Caco-2 (cell line): ENCODE data around the gene MAP4K4. TPM values are rescaled to one million over a fixed set of nuclear protein-coding genes. Genes with fewer than 3 reads are reported as not detected.

Source experiments
- BruUV-seq: library from RNA; stranded (reverse); fragments of 400-500 nt; replicated peaks from 2 replicates; lab custom pipeline; 2021; lab: Mats Ljungman, UMichigan
- CTCF ChIA-PET: fragments of 300-600 bp; sonication (Branson Sonifier 250); formaldehyde crosslinking; loops from one replicate; lab custom pipeline; 2022; ENCODE audit warnings: antibody characterized with exemption; lab: Charles Lee
- POLR2A ChIA-PET: fragments of 300-600 bp; sonication (Branson Sonifier 250); formaldehyde crosslinking; loops from one replicate; lab custom pipeline; 2022; ENCODE audit warnings: antibody characterized with exemption; lab: Charles Lee
- DNase-seq, 2 experiments: peaks; one replicate each; pipeline versions ENCODE4 v3.0.0 to v3.0.0-alpha.2; 2020 to 2022
- H3K27me3 ChIP-seq: replicated peaks from 2 replicates; pipeline ENCODE4 v1.6.0; 2011; ENCODE audit warnings: low read length; ENCODE audit not compliant: control insufficient read depth, insufficient read depth
- H3K36me3 ChIP-seq: 2 replicates; pipeline ENCODE4 v1.5.1; 2011; ENCODE audit warnings: low read length; ENCODE audit not compliant: control insufficient read depth, insufficient read depth
- H3K4me1 ChIP-seq: fragments of 250-450 bp; sonication (Bioruptor Pico); 2 replicates; pipeline ENCODE4 v1.5.1; 2020; ENCODE audit warnings: mild to moderate bottlenecking
- H3K4me3 ChIP-seq: 2 replicates; pipeline ENCODE4 v1.5.1; 2011; ENCODE audit warnings: low read depth, mild to moderate bottlenecking, control low read depth, low read length
- H3K9me3 ChIP-seq: fragments of 250-450 bp; sonication (Bioruptor Pico); 2 replicates; pipeline ENCODE4 v1.5.1; 2020; ENCODE audit warnings: mild to moderate bottlenecking, moderate library complexity
- H3K27ac Mint-ChIP-seq: one replicate; pipeline ENCODE4 v1.8.0; 2022; ENCODE audit warnings: mixed read lengths; ENCODE audit not compliant: unreplicated experiment
- H3K27me3 Mint-ChIP-seq: one replicate; pipeline ENCODE4 v1.8.0; 2022; ENCODE audit warnings: mixed read lengths; ENCODE audit not compliant: insufficient read depth, unreplicated experiment
- H3K36me3 Mint-ChIP-seq: one replicate; pipeline ENCODE4 v1.8.0; 2022; ENCODE audit warnings: mild to moderate bottlenecking, mixed read lengths; ENCODE audit not compliant: insufficient read depth, unreplicated experiment
- H3K4me1 Mint-ChIP-seq: one replicate; pipeline ENCODE4 v1.8.0; 2022; ENCODE audit warnings: low read depth, mixed read lengths; ENCODE audit not compliant: unreplicated experiment
- H3K4me3 Mint-ChIP-seq: one replicate; pipeline ENCODE4 v1.8.0; 2022; ENCODE audit warnings: mild to moderate bottlenecking, moderate library complexity, mixed read lengths; ENCODE audit not compliant: unreplicated experiment
- H3K9me3 Mint-ChIP-seq: one replicate; pipeline ENCODE4 v1.8.0; 2022; ENCODE audit warnings: mixed read lengths; ENCODE audit not compliant: unreplicated experiment
- intact Hi-C: fragments of 100-400 bp; cut with micrococcal nuclease; formaldehyde crosslinking; loops from one replicate; pipeline ENCODE4 v1.10.0; 2022; ENCODE audit not compliant: unreplicated experiment
- total RNA-seq: library from RNA; stranded (reverse); gene quantifications from 2 replicates; pipeline ENCODE4 v1.2.3, GENCODE V29; 2022
- TF ChIP-seq, protein P1 (sequence below), 2 experiments: fragments of 200-600 bp in 1 of 2; IDR thresholded peaks; 1 replicate in 1 of 2; 2 replicates in 1 of 2; pipeline versions ENCODE4 v1.5.1 to v1.8.0; 2011 to 2022; ENCODE audit warnings: antibody characterized with exemption in 1 of 2, control low read depth in 1 of 2, inconsistent platforms in 1 of 2, low read depth in 1 of 2, low read length in 1 of 2, mild to moderate bottlenecking in 1 of 2, moderate library complexity in 1 of 2; ENCODE audit not compliant: insufficient read depth in 1 of 2, severe bottlenecking in 1 of 2, unreplicated experiment in 1 of 2

Gene MAP4K4
- total RNA-seq, 1 experiment from 2014 or later = 257 TPM

DNA sequence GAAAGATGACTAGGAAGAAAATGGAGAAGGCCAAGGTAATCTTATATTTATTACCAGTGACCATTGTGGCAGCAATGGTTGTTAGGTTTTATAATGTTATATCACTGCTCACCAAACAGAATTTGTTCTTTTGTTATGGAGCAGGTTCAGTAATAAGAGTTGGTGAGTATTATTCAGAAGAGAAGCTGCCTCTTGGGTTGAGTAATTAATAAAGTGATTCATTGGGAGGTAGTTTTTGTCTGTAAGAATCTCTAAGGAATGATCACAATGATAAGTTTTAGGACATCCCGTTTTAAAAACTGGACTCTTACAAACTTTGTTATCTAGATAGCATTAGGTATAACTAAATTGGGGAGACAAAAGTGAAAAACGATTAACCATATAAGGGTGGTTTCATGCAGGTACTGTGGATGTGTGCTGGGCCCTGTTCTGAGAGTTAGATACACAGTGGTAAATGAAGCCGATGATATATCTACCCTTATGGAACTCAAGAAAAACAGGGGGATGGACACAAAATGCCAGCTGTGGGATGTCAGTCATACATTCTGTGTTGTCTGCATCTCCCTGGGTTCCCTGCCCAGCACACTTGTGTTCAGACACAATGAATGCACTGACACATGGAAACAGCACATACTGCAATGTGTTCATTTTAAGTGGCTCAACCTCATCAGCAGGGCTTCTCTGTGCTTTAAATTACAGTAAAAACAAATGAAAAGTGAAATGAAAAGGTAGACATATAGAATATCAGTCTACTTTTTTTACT lies 7.5 kb downstream of the MAP4K4 start:
- peaks cover 54% of the 10 kb centered on the region for H3K4me1 Mint-ChIP-seq
- no TSS peak for BruUV-seq
- no peak overlapping the region for H3K4me3 Mint-ChIP-seq
- Histone ChIP-seq H3K36me3 (no peaks in the 10 kb centered on the region; the same call in 1 of the 2 replicates), H3K4me1 (peaks cover 29% of the 10 kb centered on the region), H3K4me3 (no peak overlapping the region), H3K27me3 (no peaks in the 10 kb centered on the region), H3K9me3 (no peaks in the 10 kb centered on the region)
- ChIA-PET POLR2A (no interaction called here), CTCF (no interaction called here)
- intact Hi-C loops = no loop called here
- no peaks in the 10 kb centered on the region for H3K27me3 Mint-ChIP-seq
- TF ChIP-seq, protein P1, sequence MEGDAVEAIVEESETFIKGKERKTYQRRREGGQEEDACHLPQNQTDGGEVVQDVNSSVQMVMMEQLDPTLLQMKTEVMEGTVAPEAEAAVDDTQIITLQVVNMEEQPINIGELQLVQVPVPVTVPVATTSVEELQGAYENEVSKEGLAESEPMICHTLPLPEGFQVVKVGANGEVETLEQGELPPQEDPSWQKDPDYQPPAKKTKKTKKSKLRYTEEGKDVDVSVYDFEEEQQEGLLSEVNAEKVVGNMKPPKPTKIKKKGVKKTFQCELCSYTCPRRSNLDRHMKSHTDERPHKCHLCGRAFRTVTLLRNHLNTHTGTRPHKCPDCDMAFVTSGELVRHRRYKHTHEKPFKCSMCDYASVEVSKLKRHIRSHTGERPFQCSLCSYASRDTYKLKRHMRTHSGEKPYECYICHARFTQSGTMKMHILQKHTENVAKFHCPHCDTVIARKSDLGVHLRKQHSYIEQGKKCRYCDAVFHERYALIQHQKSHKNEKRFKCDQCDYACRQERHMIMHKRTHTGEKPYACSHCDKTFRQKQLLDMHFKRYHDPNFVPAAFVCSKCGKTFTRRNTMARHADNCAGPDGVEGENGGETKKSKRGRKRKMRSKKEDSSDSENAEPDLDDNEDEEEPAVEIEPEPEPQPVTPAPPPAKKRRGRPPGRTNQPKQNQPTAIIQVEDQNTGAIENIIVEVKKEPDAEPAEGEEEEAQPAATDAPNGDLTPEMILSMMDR (IDR thresholded peaks at IDR 0.05; ENCODE audit: insufficient read depth in 1 of 2, low read depth in 1 of 2, low read length in 1 of 2, severe bottlenecking in 1 of 2, unreplicated experiment in 1 of 2) = no peak
- H3K27ac Mint-ChIP-seq = no peak overlapping the region
- peaks cover 69% of the 10 kb centered on the region for H3K36me3 Mint-ChIP-seq
- no peak for DNase-seq
- peaks cover 11% of the 10 kb centered on the region for H3K9me3 Mint-ChIP-seq

DNA sequence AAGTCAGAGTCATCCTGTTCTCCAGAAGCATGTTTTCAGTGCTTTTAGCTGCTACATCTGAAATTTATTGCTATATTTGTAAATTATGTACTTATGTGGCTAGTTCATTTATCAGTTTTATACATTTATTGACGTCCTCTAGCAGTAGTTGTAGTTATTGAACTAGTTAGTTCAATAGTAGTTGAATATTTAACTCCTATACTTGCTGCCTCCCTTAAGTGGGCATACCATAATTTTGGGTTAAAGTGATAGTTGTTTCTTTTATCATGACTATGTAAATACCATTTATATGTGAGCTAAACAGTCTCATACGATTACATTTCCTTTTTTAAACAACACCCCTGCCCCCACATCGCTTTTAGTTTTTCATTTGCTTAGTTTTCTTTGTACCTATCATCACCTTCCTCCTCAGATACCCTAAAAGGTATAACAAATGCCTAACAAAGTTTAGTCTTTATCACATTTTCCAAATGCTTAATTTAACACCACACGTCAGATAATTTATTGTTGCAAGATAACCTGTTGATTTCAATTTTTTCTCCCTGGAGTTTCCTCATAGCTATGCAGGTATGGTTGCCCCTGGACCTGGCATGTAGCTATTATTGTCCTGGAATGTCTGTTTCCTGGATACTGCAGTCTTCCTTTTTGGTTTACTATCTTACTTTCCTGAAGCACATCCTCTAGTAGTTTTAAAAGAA lies 8.8 kb downstream of the MAP4K4 start:
- Mint-ChIP-seq H3K36me3 (peaks cover 70% of the 10 kb centered on the region), H3K4me1 (peaks cover 60% of the 10 kb centered on the region), H3K4me3 (no peak overlapping the region), H3K27ac (peak overlapping the region; percentile 59), H3K27me3 (no peaks in the 10 kb centered on the region), H3K9me3 (peaks cover 11% of the 10 kb centered on the region)
- Histone ChIP-seq H3K36me3 (no peaks in the 10 kb centered on the region; the same call in 1 of the 2 replicates), H3K27me3 (no peaks in the 10 kb centered on the region), H3K9me3 (no peaks in the 10 kb centered on the region), H3K4me1 (peaks cover 27% of the 10 kb centered on the region), H3K4me3 (no peak overlapping the region)
- intact Hi-C loops = no loop called here
- TF ChIP-seq, protein P1 (IDR thresholded peaks at IDR 0.05; ENCODE audit: insufficient read depth in 1 of 2, low read depth in 1 of 2, low read length in 1 of 2, severe bottlenecking in 1 of 2, unreplicated experiment in 1 of 2) = no peak
- ChIA-PET POLR2A (no interaction called here), CTCF (interaction anchor here (0.6 kb wide), 1 partner anchor 44 kb away, joined by 3 read pairs; no protein-coding TSS in a partner anchor)
- DNase-seq = no peak
- no TSS peak for BruUV-seq

DNA sequence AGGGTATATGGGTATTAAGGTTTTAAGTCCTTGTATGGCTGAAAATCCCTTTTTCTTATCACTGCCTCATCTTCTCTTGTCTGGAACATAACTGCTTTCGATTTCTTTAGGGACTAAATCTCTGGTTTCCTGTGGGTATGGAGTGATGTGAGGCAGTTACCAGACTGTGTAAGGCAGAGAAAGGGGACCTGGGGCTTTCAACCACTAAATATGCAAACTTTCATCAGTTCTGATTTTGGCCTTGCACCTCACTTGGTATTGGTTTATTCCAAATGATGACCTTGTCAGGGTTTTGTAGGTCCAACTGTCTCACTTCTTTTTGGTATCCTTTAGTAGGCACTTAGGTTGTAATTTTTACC lies 9.3 kb downstream of the MAP4K4 start:
- Histone ChIP-seq H3K4me1 (peaks cover 27% of the 10 kb centered on the region), H3K4me3 (no peak overlapping the region), H3K27me3 (no peaks in the 10 kb centered on the region), H3K9me3 (no peaks in the 10 kb centered on the region), H3K36me3 (no peaks in the 10 kb centered on the region; the same call in 1 of the 2 replicates)
- Mint-ChIP-seq H3K27ac (peak overlapping the region; percentile 59), H3K27me3 (no peaks in the 10 kb centered on the region), H3K9me3 (peaks cover 11% of the 10 kb centered on the region), H3K4me1 (peaks cover 56% of the 10 kb centered on the region), H3K4me3 (no peak overlapping the region), H3K36me3 (peaks cover 67% of the 10 kb centered on the region)
- DNase-seq = no peak
- BruUV-seq = no TSS peak
- TF ChIP-seq, protein P1 (IDR thresholded peaks at IDR 0.05; ENCODE audit: insufficient read depth in 1 of 2, low read depth in 1 of 2, low read length in 1 of 2, severe bottlenecking in 1 of 2, unreplicated experiment in 1 of 2) = no peak
- ChIA-PET CTCF (no interaction called here), POLR2A (no interaction called here)
- intact Hi-C loops = no loop called here
